GM23338 (cell line): ENCODE measurements around the gene PDC. TPM values are rescaled to one million over a fixed set of nuclear protein-coding genes. Genes with fewer than 3 reads are reported as not detected.

Source experiments
- ATAC-seq: fragments of 200-7000 bp; cut with Tn5 transposase; 3 replicates; pipeline ENCODE4 v1.9.1; 2020
- DNase-seq: peaks from one replicate; pipeline ENCODE4 v3.0.0-alpha.2; 2015; ENCODE audit warnings: low spot score
- H2AFZ ChIP-seq: fragments of 200-600 bp; sonication (generic); 2 replicates; pipeline ENCODE4 v1.8.0; 2016; ENCODE audit warnings: antibody characterized with exemption, mild to moderate bottlenecking, moderate library complexity
- H3F3A ChIP-seq: fragments of 200-600 bp; sonication (generic); replicated peaks from 2 replicates; pipeline ENCODE4 v1.8.0; 2017; ENCODE audit warnings: antibody characterized with exemption, mixed run types, low read depth
- H3K27ac ChIP-seq: fragments of 200-600 bp; sonication (generic); 2 replicates; pipeline ENCODE4 v1.6.1; 2016; ENCODE audit warnings: low read depth
- H3K27me3 ChIP-seq: fragments of 200-600 bp; sonication (generic); 2 replicates; pipeline ENCODE4 v1.8.0; 2016; ENCODE audit warnings: mild to moderate bottlenecking, mixed run types, moderate library complexity; ENCODE audit not compliant: insufficient read depth
- H3K36me3 ChIP-seq: fragments of 200-600 bp; sonication (generic); 2 replicates; pipeline ENCODE4 v1.8.0; 2016; ENCODE audit warnings: mild to moderate bottlenecking; ENCODE audit not compliant: insufficient read depth
- H3K4me1 ChIP-seq: fragments of 200-600 bp; sonication (generic); 2 replicates; pipeline ENCODE4 v1.8.0; 2016; ENCODE audit warnings: mild to moderate bottlenecking, moderate library complexity; ENCODE audit not compliant: insufficient read depth
- H3K4me2 ChIP-seq: fragments of 200-600 bp; sonication (generic); 2 replicates; pipeline ENCODE4 v1.7.1; 2017; ENCODE audit warnings: mixed run types
- H3K4me3 ChIP-seq: fragments of 200-600 bp; sonication (generic); 2 replicates; pipeline ENCODE4 v1.6.1; 2016; ENCODE audit warnings: mixed run types
- H3K79me2 ChIP-seq: fragments of 200-600 bp; sonication (generic); replicated peaks from 2 replicates; pipeline ENCODE4 v1.8.0; 2017; ENCODE audit warnings: mild to moderate bottlenecking; ENCODE audit not compliant: insufficient read depth
- H3K9me2 ChIP-seq: fragments of 200-600 bp; sonication (generic); 2 replicates; pipeline ENCODE4 v1.8.0; 2017; ENCODE audit not compliant: insufficient read depth
- H4K20me1 ChIP-seq: fragments of 200-600 bp; sonication (generic); replicated peaks from 2 replicates; pipeline ENCODE4 v1.8.0; 2017; ENCODE audit warnings: mild to moderate bottlenecking; ENCODE audit not compliant: insufficient read depth
- H3K27ac Mint-ChIP-seq: 2 replicates; pipeline ENCODE4 v1.8.0; 2020; ENCODE audit warnings: inconsistent platforms, mild to moderate bottlenecking, moderate library complexity, mixed read lengths
- H3K27me3 Mint-ChIP-seq: 3 replicates; pipeline ENCODE4 v1.8.0; 2022; ENCODE audit warnings: low read depth, mild to moderate bottlenecking, moderate library complexity, mixed read lengths, inconsistent platforms; ENCODE audit not compliant: insufficient read depth, poor library complexity
- H3K36me3 Mint-ChIP-seq: 3 replicates; pipeline ENCODE4 v1.8.0; 2021; ENCODE audit warnings: low read depth, mild to moderate bottlenecking, inconsistent platforms, moderate library complexity, mixed read lengths
- H3K4me1 Mint-ChIP-seq: 3 replicates; pipeline ENCODE4 v1.8.0; 2020; ENCODE audit warnings: mild to moderate bottlenecking, inconsistent platforms, mixed read lengths
- H3K4me3 Mint-ChIP-seq: 3 replicates; pipeline ENCODE4 v1.8.0; 2021; ENCODE audit warnings: moderate library complexity, mild to moderate bottlenecking, inconsistent platforms, mixed read lengths
- H3K9me3 Mint-ChIP-seq: 3 replicates; pipeline ENCODE4 v1.8.0; 2020; ENCODE audit warnings: moderate library complexity, mild to moderate bottlenecking, inconsistent platforms, mixed read lengths
- CREB1 ChIP-seq: fragments of 250-450 bp; sonication (Bioruptor Pico); IDR thresholded peaks from 2 replicates; pipeline ENCODE4 v1.5.0; 2020; ENCODE audit warnings: low read depth, mild to moderate bottlenecking, moderate library complexity
- EZH2 ChIP-seq: fragments of 200-600 bp; sonication (generic); IDR thresholded peaks from one replicate; pipeline ENCODE4 v1.8.0; 2017; ENCODE audit warnings: antibody characterized with exemption, mild to moderate bottlenecking, low read depth; ENCODE audit not compliant: unreplicated experiment
- EZH2phosphoT487 ChIP-seq: fragments of 200-600 bp; sonication (generic); IDR thresholded peaks from one replicate; pipeline ENCODE4 v1.8.1; 2018; ENCODE audit warnings: antibody characterized with exemption; ENCODE audit not compliant: unreplicated experiment
- JUNB ChIP-seq: IDR thresholded peaks from one replicate; pipeline ENCODE4 v1.6.1; 2016; ENCODE audit warnings: antibody characterized with exemption; ENCODE audit not compliant: unreplicated experiment
- NANOG ChIP-seq: IDR thresholded peaks from 2 replicates; pipeline ENCODE4 v1.6.1; 2016; ENCODE audit warnings: antibody characterized with exemption, borderline replicate concordance
- POLR2AphosphoS5 ChIP-seq: IDR thresholded peaks from 2 replicates; pipeline ENCODE4 v1.6.1; 2016; ENCODE audit warnings: antibody characterized with exemption, low read depth
- STAT1 ChIP-seq: IDR thresholded peaks from one replicate; pipeline ENCODE4 v1.6.1; 2016; ENCODE audit warnings: antibody characterized with exemption; ENCODE audit not compliant: unreplicated experiment
- ZNF114 ChIP-seq: fragments of 250-450 bp; sonication (Bioruptor Pico); IDR thresholded peaks from 2 replicates; pipeline ENCODE4 v1.5.0; 2020; ENCODE audit warnings: mild to moderate bottlenecking, moderate library complexity
- ZNF331 ChIP-seq: fragments of 250-450 bp; sonication (Bioruptor Pico); IDR thresholded peaks from 2 replicates; pipeline ENCODE4 v1.5.0; 2020; ENCODE audit warnings: low read depth, mild to moderate bottlenecking, moderate library complexity
- polyA plus RNA-seq: library from polyadenylated mRNA; unstranded; fragments of >200 nt; fragmentation: Nextera tagmentation; extraction: Ambion mirVana; gene quantifications from 2 replicates; pipeline ENCODE4 v1.2.1, GENCODE V29; 2016
- total RNA-seq: library from RNA; depleted of rRNA; stranded (reverse); fragments of >200 nt; shearing (Covaris generic); gene quantifications from 2 replicates; pipeline ENCODE4 v1.2.3, GENCODE V29; 2014
- TF ChIP-seq, protein P1 (sequence below): IDR thresholded peaks from 2 replicates; pipeline ENCODE4 v1.6.1; 2016; ENCODE audit warnings: antibody characterized with exemption
- TF ChIP-seq, protein P2 (sequence below), 2 experiments: fragments of 200-600 bp in 1 of 2; sonication (generic) in 1 of 2; conservative IDR thresholded peaks; 2 replicates each; pipeline versions ENCODE4 v1.5.1 to v1.6.1; 2016 to 2017; ENCODE audit warnings: antibody characterized with exemption in 2 of 2, low read depth in 2 of 2, mild to moderate bottlenecking in 2 of 2, moderate library complexity in 1 of 2
- TF ChIP-seq, protein P3 (sequence below): IDR thresholded peaks from one replicate; pipeline ENCODE4 v1.6.1; 2018; ENCODE audit warnings: antibody characterized with exemption; ENCODE audit not compliant: unreplicated experiment
- TF ChIP-seq, protein P4 (sequence below): fragments of 250-450 bp; sonication (Bioruptor Pico); IDR thresholded peaks from 2 replicates; pipeline ENCODE4 v1.5.0; 2020; ENCODE audit warnings: mild to moderate bottlenecking, moderate library complexity

PDC gene
- total and polyA plus RNA-seq, 2 experiments from 2014 or later, result not detected

DNA sequence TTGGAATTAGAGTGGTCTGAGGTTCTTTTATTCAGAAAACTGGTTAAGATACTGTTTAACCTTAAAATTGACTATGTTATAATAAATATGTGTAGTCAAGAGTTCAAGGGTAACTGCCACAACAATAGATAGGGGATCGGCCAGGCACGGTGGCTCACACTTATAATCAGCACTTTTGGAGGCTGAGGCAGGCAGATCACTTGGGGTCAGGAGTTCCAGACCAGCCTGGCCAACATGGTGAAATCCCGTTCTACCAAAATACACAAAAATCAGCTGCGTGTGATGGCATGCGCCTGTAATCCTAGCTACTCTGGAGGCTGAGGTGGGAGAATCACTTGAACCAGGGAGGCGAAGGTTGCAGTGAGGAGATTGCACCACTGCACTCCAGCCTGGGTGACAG is 39.5 kb downstream of the PDC start:
- Histone ChIP-seq H3K4me1 (no peaks in the 10 kb centered on the region), H3K4me2 (no peak overlapping the region), H3K79me2 (no peaks in the 10 kb centered on the region), H3K27me3 (no peaks in the 10 kb centered on the region), H3K4me3 (no peak overlapping the region), H3F3A (no peaks in the 10 kb centered on the region), H2AFZ (no peak overlapping the region), H3K9me2 (no peaks in the 10 kb centered on the region; the same call in 1 of the 2 replicates), H3K36me3 (0 out of 2 replicates have a peak, but pooled peaks cover 5% of the 10 kb centered on the region), H4K20me1 (no peaks in the 10 kb centered on the region), H3K27ac (no peak overlapping the region)
- Mint-ChIP-seq H3K4me3 (no peak overlapping the region), H3K27me3 (peaks cover 4% of the 10 kb centered on the region), H3K27ac (no peak overlapping the region; the same call in 1 of the 2 replicates), H3K36me3 (peaks cover 7% of the 10 kb centered on the region; the same call in 1 of the 3 replicates), H3K4me1 (no peaks in the 10 kb centered on the region), H3K9me3 (no peaks in the 10 kb centered on the region)
- no peak for DNase-seq
- no peak for ATAC-seq
- TF ChIP-seq STAT1 (no peak), ZNF331 (CRISPR knock-in tag) (no peak), ZNF114 (no peak), JUNB (no peak), EZH2 (no peak), EZH2phosphoT487 (no peak), POLR2AphosphoS5 (no peak), CREB1 (CRISPR knock-in tag) (no peak), NANOG (no peak)
- TF ChIP-seq, protein P1, sequence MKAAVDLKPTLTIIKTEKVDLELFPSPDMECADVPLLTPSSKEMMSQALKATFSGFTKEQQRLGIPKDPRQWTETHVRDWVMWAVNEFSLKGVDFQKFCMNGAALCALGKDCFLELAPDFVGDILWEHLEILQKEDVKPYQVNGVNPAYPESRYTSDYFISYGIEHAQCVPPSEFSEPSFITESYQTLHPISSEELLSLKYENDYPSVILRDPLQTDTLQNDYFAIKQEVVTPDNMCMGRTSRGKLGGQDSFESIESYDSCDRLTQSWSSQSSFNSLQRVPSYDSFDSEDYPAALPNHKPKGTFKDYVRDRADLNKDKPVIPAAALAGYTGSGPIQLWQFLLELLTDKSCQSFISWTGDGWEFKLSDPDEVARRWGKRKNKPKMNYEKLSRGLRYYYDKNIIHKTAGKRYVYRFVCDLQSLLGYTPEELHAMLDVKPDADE, result no peak
- TF ChIP-seq, protein P2, sequence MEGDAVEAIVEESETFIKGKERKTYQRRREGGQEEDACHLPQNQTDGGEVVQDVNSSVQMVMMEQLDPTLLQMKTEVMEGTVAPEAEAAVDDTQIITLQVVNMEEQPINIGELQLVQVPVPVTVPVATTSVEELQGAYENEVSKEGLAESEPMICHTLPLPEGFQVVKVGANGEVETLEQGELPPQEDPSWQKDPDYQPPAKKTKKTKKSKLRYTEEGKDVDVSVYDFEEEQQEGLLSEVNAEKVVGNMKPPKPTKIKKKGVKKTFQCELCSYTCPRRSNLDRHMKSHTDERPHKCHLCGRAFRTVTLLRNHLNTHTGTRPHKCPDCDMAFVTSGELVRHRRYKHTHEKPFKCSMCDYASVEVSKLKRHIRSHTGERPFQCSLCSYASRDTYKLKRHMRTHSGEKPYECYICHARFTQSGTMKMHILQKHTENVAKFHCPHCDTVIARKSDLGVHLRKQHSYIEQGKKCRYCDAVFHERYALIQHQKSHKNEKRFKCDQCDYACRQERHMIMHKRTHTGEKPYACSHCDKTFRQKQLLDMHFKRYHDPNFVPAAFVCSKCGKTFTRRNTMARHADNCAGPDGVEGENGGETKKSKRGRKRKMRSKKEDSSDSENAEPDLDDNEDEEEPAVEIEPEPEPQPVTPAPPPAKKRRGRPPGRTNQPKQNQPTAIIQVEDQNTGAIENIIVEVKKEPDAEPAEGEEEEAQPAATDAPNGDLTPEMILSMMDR (conservative IDR thresholded peaks at IDR 0.05; ENCODE audit: low read depth in 2 of 2), result no peak
- TF ChIP-seq, protein P3, sequence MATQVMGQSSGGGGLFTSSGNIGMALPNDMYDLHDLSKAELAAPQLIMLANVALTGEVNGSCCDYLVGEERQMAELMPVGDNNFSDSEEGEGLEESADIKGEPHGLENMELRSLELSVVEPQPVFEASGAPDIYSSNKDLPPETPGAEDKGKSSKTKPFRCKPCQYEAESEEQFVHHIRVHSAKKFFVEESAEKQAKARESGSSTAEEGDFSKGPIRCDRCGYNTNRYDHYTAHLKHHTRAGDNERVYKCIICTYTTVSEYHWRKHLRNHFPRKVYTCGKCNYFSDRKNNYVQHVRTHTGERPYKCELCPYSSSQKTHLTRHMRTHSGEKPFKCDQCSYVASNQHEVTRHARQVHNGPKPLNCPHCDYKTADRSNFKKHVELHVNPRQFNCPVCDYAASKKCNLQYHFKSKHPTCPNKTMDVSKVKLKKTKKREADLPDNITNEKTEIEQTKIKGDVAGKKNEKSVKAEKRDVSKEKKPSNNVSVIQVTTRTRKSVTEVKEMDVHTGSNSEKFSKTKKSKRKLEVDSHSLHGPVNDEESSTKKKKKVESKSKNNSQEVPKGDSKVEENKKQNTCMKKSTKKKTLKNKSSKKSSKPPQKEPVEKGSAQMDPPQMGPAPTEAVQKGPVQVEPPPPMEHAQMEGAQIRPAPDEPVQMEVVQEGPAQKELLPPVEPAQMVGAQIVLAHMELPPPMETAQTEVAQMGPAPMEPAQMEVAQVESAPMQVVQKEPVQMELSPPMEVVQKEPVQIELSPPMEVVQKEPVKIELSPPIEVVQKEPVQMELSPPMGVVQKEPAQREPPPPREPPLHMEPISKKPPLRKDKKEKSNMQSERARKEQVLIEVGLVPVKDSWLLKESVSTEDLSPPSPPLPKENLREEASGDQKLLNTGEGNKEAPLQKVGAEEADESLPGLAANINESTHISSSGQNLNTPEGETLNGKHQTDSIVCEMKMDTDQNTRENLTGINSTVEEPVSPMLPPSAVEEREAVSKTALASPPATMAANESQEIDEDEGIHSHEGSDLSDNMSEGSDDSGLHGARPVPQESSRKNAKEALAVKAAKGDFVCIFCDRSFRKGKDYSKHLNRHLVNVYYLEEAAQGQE, result no peak
- TF ChIP-seq, protein P4, sequence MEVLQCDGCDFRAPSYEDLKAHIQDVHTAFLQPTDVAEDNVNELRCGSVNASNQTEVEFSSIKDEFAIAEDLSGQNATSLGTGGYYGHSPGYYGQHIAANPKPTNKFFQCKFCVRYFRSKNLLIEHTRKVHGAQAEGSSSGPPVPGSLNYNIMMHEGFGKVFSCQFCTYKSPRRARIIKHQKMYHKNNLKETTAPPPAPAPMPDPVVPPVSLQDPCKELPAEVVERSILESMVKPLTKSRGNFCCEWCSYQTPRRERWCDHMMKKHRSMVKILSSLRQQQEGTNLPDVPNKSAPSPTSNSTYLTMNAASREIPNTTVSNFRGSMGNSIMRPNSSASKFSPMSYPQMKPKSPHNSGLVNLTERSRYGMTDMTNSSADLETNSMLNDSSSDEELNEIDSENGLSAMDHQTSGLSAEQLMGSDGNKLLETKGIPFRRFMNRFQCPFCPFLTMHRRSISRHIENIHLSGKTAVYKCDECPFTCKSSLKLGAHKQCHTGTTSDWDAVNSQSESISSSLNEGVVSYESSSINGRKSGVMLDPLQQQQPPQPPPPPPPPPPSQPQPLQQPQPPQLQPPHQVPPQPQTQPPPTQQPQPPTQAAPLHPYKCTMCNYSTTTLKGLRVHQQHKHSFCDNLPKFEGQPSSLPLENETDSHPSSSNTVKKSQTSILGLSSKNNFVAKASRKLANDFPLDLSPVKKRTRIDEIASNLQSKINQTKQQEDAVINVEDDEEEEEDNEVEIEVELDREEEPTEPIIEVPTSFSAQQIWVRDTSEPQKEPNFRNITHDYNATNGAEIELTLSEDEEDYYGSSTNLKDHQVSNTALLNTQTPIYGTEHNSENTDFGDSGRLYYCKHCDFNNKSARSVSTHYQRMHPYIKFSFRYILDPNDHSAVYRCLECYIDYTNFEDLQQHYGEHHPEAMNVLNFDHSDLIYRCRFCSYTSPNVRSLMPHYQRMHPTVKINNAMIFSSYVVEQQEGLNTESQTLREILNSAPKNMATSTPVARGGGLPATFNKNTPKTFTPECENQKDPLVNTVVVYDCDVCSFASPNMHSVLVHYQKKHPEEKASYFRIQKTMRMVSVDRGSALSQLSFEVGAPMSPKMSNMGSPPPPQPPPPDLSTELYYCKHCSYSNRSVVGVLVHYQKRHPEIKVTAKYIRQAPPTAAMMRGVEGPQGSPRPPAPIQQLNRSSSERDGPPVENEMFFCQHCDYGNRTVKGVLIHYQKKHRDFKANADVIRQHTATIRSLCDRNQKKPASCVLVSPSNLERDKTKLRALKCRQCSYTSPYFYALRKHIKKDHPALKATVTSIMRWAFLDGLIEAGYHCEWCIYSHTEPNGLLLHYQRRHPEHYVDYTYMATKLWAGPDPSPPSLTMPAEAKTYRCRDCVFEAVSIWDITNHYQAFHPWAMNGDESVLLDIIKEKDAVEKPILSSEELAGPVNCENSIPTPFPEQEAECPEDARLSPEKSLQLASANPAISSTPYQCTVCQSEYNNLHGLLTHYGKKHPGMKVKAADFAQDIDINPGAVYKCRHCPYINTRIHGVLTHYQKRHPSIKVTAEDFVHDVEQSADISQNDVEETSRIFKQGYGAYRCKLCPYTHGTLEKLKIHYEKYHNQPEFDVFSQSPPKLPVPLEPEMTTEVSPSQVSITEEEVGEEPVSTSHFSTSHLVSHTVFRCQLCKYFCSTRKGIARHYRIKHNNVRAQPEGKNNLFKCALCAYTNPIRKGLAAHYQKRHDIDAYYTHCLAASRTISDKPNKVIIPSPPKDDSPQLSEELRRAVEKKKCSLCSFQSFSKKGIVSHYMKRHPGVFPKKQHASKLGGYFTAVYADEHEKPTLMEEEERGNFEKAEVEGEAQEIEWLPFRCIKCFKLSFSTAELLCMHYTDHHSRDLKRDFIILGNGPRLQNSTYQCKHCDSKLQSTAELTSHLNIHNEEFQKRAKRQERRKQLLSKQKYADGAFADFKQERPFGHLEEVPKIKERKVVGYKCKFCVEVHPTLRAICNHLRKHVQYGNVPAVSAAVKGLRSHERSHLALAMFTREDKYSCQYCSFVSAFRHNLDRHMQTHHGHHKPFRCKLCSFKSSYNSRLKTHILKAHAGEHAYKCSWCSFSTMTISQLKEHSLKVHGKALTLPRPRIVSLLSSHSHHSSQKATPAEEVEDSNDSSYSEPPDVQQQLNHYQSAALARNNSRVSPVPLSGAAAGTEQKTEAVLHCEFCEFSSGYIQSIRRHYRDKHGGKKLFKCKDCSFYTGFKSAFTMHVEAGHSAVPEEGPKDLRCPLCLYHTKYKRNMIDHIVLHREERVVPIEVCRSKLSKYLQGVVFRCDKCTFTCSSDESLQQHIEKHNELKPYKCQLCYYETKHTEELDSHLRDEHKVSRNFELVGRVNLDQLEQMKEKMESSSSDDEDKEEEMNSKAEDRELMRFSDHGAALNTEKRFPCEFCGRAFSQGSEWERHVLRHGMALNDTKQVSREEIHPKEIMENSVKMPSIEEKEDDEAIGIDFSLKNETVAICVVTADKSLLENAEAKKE, result no peak
